SH-SY5Y (cell line): ENCODE data around the gene ITFG1.

ENCODE experiments used
- GATA2 ChIP-seq: IDR thresholded peaks from 2 replicates; pipeline ENCODE4 v1.6.1; 2011; ENCODE audit warnings: mild to moderate bottlenecking, low read depth, low read length
- GATA3 ChIP-seq: IDR thresholded peaks from 2 replicates; pipeline ENCODE4 v1.6.1; 2011; ENCODE audit warnings: low read depth, mild to moderate bottlenecking, low read length, moderate library complexity

DNA sequence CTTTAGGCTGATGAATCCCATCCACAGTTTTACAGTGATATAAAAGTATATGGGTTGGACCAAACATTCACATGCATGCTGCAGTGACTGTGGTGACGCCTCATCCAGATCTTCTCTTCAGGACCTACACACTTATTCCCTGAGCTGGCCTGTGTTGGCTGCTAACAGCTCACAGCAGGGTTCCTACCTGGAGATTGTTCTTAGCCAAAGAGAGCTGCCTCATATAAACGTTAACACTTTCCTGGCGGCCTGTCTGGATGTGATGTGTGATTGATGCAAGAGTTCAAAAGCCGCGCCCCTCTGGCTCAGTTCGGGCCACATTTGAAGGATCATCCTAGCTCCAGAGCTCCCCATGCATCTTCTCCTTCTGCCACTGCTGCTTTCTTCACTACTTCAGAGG lies 224.1 kb downstream of the ITFG1 start:
- TF ChIP-seq GATA3 (no peak), GATA2 (no peak)
